HepG2 (cell line): ENCODE measurements around the gene SDE2. TPM values are rescaled to one million over a fixed set of nuclear protein-coding genes. Genes with fewer than 3 reads are reported as not detected.

Experiments used
- AGO1 ChIP-seq: fragments of 200-400 bp; formaldehyde crosslinking; IDR thresholded peaks from 2 replicates; pipeline ENCODE4 v1.6.1; 2017; ENCODE audit warnings: mild to moderate bottlenecking, low read depth, low read length, moderate library complexity; ENCODE audit not compliant: poor library complexity, severe bottlenecking
- FOXC1 ChIP-seq: sonication (generic); formaldehyde crosslinking; IDR thresholded peaks from 2 replicates; pipeline ENCODE4 v1.8.0; 2022; ENCODE audit warnings: mild to moderate bottlenecking, missing genetic modification reagents, borderline replicate concordance
- GABPA ChIP-seq, 2 experiments: IDR thresholded peaks; 2 replicates each; pipeline ENCODE4 v1.6.1; 2011 to 2016; ENCODE audit warnings: low read depth in 2 of 2, low read length in 1 of 2, missing biosample characterization in 1 of 2, missing genetic modification characterization in 1 of 2
- SETDB1 ChIP-seq: sonication (generic); formaldehyde crosslinking; IDR thresholded peaks from 2 replicates; pipeline ENCODE4 v1.5.1; 2020; ENCODE audit warnings: missing genetic modification reagents, mild to moderate bottlenecking, borderline replicate concordance
- TIGD3 ChIP-seq: sonication (generic); formaldehyde crosslinking; IDR thresholded peaks from 2 replicates; pipeline ENCODE4 v1.5.1; 2020; ENCODE audit warnings: mild to moderate bottlenecking, missing genetic modification reagents, borderline replicate concordance
- TRAFD1 ChIP-seq: sonication (generic); formaldehyde crosslinking; IDR thresholded peaks from 2 replicates; pipeline ENCODE4 v1.5.1; 2020; ENCODE audit warnings: missing genetic modification reagents, mild to moderate bottlenecking, borderline replicate concordance
- ZBTB7B ChIP-seq: sonication (generic); formaldehyde crosslinking; IDR thresholded peaks from 2 replicates; pipeline ENCODE4 v1.4.0; 2020; ENCODE audit warnings: missing genetic modification reagents
- ZNF124 ChIP-seq: sonication (generic); formaldehyde crosslinking; IDR thresholded peaks from 2 replicates; pipeline ENCODE4 v1.4.0; 2020; ENCODE audit warnings: missing genetic modification reagents
- ZNF530 ChIP-seq: sonication (generic); formaldehyde crosslinking; IDR thresholded peaks from 2 replicates; pipeline ENCODE4 v1.5.0; 2020; ENCODE audit warnings: low read depth, mild to moderate bottlenecking, missing genetic modification reagents
- ZSCAN22 ChIP-seq: sonication (generic); formaldehyde crosslinking; IDR thresholded peaks from 2 replicates; pipeline ENCODE4 v1.4.0; 2020; ENCODE audit warnings: mild to moderate bottlenecking, missing genetic modification reagents
- polyA plus RNA-seq, 8 experiments: library from polyadenylated mRNA; depleted of rRNA in 3 of 8; stranded (reverse) in 7 of 8; unstranded in 1 of 8; fragments of >200 nt; fragmentation: Illumina TruSeq in 4 of 8; extraction: Trizol in 4 of 8; gene quantifications; 2 replicates each; pipeline versions ENCODE4 v1.2.1 to v1.2.3, GENCODE V29; 2011 to 2016; ENCODE audit warnings: low read depth in 4 of 8, missing spikeins in 1 of 8, mixed read lengths in 1 of 8; ENCODE audit not compliant: insufficient read depth in 1 of 8
- total RNA-seq, 5 experiments: library from RNA; depleted of rRNA; stranded (reverse); fragments of >200 nt; fragmentation: Illumina TruSeq; extraction: Trizol; gene quantifications; 2 replicates each; pipeline ENCODE4 v1.2.3, GENCODE V29; 2016; ENCODE audit warnings: low read depth in 1 of 5

The SDE2 gene
- total and polyA plus RNA-seq, 2 of the 13 experiments (the other 11 are each of a cell fraction or from before 2014, with no cell fraction given), result 10.8 to 19.6 TPM

GRCh38 chr1:226029093-226029496 is 30.0 kb upstream of the SDE2 start (continued):
- TF ChIP-seq ZNF124 (CRISPR knock-in tag) (no peak), FOXC1 (CRISPR knock-in tag) (no peak), ZNF530 (CRISPR knock-in tag) (no peak), GABPA (IDR thresholded peaks at IDR 0.05; ENCODE audit: low read depth, low read length) (no peak), GABPA (CRISPR knock-in tag; IDR thresholded peaks at IDR 0.05; ENCODE audit: low read depth) (no peak), ZBTB7B (CRISPR knock-in tag) (no peak), TIGD3 (no peak), TRAFD1 (CRISPR knock-in tag) (no peak), ZSCAN22 (CRISPR knock-in tag) (no peak), AGO1 (no peak), SETDB1 (CRISPR knock-in tag) (no peak)
